DOHH2 (cell line): ENCODE data around the gene FXYD6.
"Not testable (repeated sequence)": the region's sequence is repeated elsewhere in the genome, so short reads cannot be mapped to it uniquely, and the experiment has no call there.

Source experiments
- H3F3A ChIP-seq: fragments of 200-600 bp; sonication (generic), shearing (Covaris generic); 2 replicates; pipeline ENCODE4 v1.6.0; 2016; ENCODE audit warnings: antibody characterized with exemption, mild to moderate bottlenecking; ENCODE audit not compliant: control insufficient read depth, insufficient read depth
- H3K27ac ChIP-seq: fragments of 200-600 bp; sonication (generic); 2 replicates; pipeline ENCODE4 v1.5.1; 2014; ENCODE audit warnings: low read depth, mild to moderate bottlenecking, low read length, moderate library complexity
- H3K27me3 ChIP-seq: fragments of 200-600 bp; sonication (generic); 2 replicates; pipeline ENCODE4 v1.6.1; 2014; ENCODE audit warnings: mild to moderate bottlenecking, low read length, mixed read lengths; ENCODE audit not compliant: control insufficient read depth
- H3K36me3 ChIP-seq: fragments of 200-600 bp; sonication (generic); 2 replicates; pipeline ENCODE4 v1.6.1; 2014; ENCODE audit warnings: mild to moderate bottlenecking, low read length, moderate library complexity, mixed read lengths; ENCODE audit not compliant: control insufficient read depth
- H3K4me1 ChIP-seq: fragments of 200-600 bp; sonication (generic); 2 replicates; pipeline ENCODE4 v1.6.1; 2014; ENCODE audit warnings: mild to moderate bottlenecking, low read length, mixed read lengths; ENCODE audit not compliant: control insufficient read depth
- H3K4me2 ChIP-seq: fragments of 200-600 bp; sonication (generic); 2 replicates; pipeline ENCODE4 v1.6.0; 2014; ENCODE audit warnings: mild to moderate bottlenecking, low read length, moderate library complexity
- H3K4me3 ChIP-seq: fragments of 200-600 bp; sonication (generic); 2 replicates; pipeline ENCODE4 v1.5.1; 2014; ENCODE audit warnings: mild to moderate bottlenecking, low read length, mixed read lengths
- H3K79me2 ChIP-seq: fragments of 200-600 bp; sonication (generic); 2 replicates; pipeline ENCODE4 v1.6.1; 2014; ENCODE audit warnings: mild to moderate bottlenecking, low read length, mixed read lengths; ENCODE audit not compliant: control insufficient read depth
- H3K9me2 ChIP-seq: fragments of 200-600 bp; sonication (generic); replicated peaks from 2 replicates; pipeline ENCODE4 v1.6.1; 2014; ENCODE audit warnings: mild to moderate bottlenecking, low read length, mixed read lengths; ENCODE audit not compliant: control insufficient read depth
- H3K9me3 ChIP-seq: fragments of 200-600 bp; sonication (generic); 2 replicates; pipeline ENCODE4 v1.6.1; 2014; ENCODE audit warnings: antibody characterized with exemption, low read length, mixed read lengths; ENCODE audit not compliant: control insufficient read depth, insufficient read depth
- H4K20me1 ChIP-seq: fragments of 200-600 bp; sonication (generic); 2 replicates; pipeline ENCODE4 v1.6.0; 2014; ENCODE audit warnings: low read depth, mild to moderate bottlenecking, antibody characterized with exemption, low read length, moderate library complexity; ENCODE audit not compliant: control insufficient read depth, insufficient read depth
- CTCF ChIP-seq: fragments of 200-600 bp; sonication (generic); IDR thresholded peaks from one replicate; pipeline ENCODE4 v1.5.1; 2014; ENCODE audit warnings: antibody characterized with exemption, mild to moderate bottlenecking, low read depth, low read length; ENCODE audit not compliant: poor library complexity, severe bottlenecking
- EZH2phosphoT487 ChIP-seq: fragments of 200-600 bp; sonication (generic); IDR thresholded peaks from 2 replicates; pipeline ENCODE4 v1.6.1; 2017; ENCODE audit warnings: borderline replicate concordance, mild to moderate bottlenecking, antibody characterized with exemption, low read length, moderate library complexity, mixed read lengths

Gene FXYD6

GRCh38 chr11:117814204-117814765, 62.2 kb downstream of the FXYD6 start:
- no peak overlapping the region for H3K4me3 ChIP-seq
- no peak overlapping the region for H3K27ac ChIP-seq
- H3K4me1 ChIP-seq = peaks cover 37% of the 10 kb centered on the region

GRCh38 chr11:117810056-117810451, 66.4 kb downstream of the FXYD6 start:
- not testable (repeated sequence) for H4K20me1 ChIP-seq, H3K27ac ChIP-seq, H3K9me2 ChIP-seq, H3K79me2 ChIP-seq, H3K4me2 ChIP-seq, H3K9me3 ChIP-seq, H3F3A ChIP-seq, H3K4me3 ChIP-seq, H3K36me3 ChIP-seq, H3K4me1 ChIP-seq
- H3K27me3 ChIP-seq = peaks cover 11% of the 10 kb centered on the region; the same call in 1 of the 2 replicates

More at GRCh38 chr11:117814204-117814765, 62.2 kb downstream of the FXYD6 start:
- Histone ChIP-seq H3K4me2 (peak overlapping the region; percentile 66), H3F3A (no peaks in the 10 kb centered on the region), H3K79me2 (no peaks in the 10 kb centered on the region), H3K9me3 (no peaks in the 10 kb centered on the region), H3K36me3 (no peaks in the 10 kb centered on the region), H3K27me3 (peaks cover 5% of the 10 kb centered on the region; the same call in 1 of the 2 replicates), H4K20me1 (no peaks in the 10 kb centered on the region), H3K9me2 (no peaks in the 10 kb centered on the region)
- TF ChIP-seq CTCF (no peak), EZH2phosphoT487 (no peak)

- no peaks in the 10 kb centered on the region for H3K79me2 ChIP-seq
- no peaks in the 10 kb centered on the region for H3K36me3 ChIP-seq
- no peak overlapping the region for H3K4me2 ChIP-seq
- no peaks in the 10 kb centered on the region for H3K9me2 ChIP-seq
- no peak overlapping the region for H3K4me3 ChIP-seq
- H3K4me1 ChIP-seq = peaks cover 3% of the 10 kb centered on the region
- no peaks in the 10 kb centered on the region for H4K20me1 ChIP-seq
- H3F3A ChIP-seq = no peaks in the 10 kb centered on the region
- H3K27ac ChIP-seq = no peak overlapping the region
- no peaks in the 10 kb centered on the region for H3K9me3 ChIP-seq
- TF ChIP-seq CTCF = no peak
- no peak for TF ChIP-seq EZH2phosphoT487
- H3K27me3 ChIP-seq = peaks cover 11% of the 10 kb centered on the region; the same call in 1 of the 2 replicates
These were observed 67.0 kb downstream of the FXYD6 start for GRCh38 chr11:117809236-117810055.

GRCh38 chr11:117808784-117809183, 67.7 kb downstream of the FXYD6 start:
- Histone ChIP-seq H4K20me1 (no peaks in the 10 kb centered on the region), H3K9me2 (no peaks in the 10 kb centered on the region), H3K27ac (no peak overlapping the region), H3K27me3 (peaks cover 11% of the 10 kb centered on the region; the same call in 1 of the 2 replicates), H3K9me3 (no peaks in the 10 kb centered on the region), H3K79me2 (no peaks in the 10 kb centered on the region), H3K4me3 (no peak overlapping the region), H3K4me2 (no peak overlapping the region), H3K36me3 (no peaks in the 10 kb centered on the region), H3F3A (no peaks in the 10 kb centered on the region), H3K4me1 (no peaks in the 10 kb centered on the region)
- TF ChIP-seq CTCF = no peak
- TF ChIP-seq EZH2phosphoT487 = no peak
